ENCODE data around the gene SCGB1A1. TPM values are rescaled to one million over a fixed set of nuclear protein-coding genes. Genes with fewer than 3 reads are reported as not detected.

Gene SCGB1A1
- total RNA-seq, 4 donors from 2014 or later, result not detected

DNA sequence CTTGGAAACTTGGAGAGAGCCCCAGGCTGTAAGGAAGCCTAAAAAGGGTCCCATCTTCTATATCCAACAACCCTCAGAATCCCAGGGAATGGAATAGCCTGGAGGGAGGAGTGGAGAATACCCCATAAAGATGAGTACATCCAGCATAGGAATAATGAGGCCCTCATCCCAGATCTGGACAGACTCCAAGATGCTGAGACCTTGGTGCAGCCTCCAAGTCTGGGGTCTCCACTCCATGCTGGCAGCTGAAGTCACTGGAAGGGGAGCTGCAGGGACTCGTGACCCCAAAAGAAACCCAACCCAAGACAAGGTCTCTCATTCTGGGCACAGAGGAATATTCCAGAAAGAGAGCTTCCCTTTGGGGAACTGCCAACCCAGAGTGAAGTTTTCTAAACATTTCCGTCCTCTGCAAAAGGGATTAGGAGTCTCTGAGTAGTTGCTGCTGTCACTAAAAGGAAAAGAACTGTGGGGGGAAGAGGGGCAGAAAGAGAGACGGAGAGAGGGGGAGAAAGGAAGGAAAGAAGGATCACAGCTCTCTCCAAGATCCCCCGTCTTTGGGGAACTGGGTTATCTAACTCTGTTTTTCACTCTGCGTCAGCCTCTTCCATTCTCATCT lies 589 bp downstream of the SCGB1A1 start:
- H3K27ac ChIP-seq, result peak overlapping the region; percentile 51 to 83 (median 74)
- TF ChIP-seq CTCF (IDR thresholded peaks at IDR 0.05), result no peak
- 9 to 28% methylated on average over 5 of the region's 5 CpGs for WGBS, 2 donors

GRCh38 chr11:62419943-62420342 lies 1.1 kb downstream of the SCGB1A1 start:
- no peaks in the 10 kb centered on the region for H3K27me3 ChIP-seq
- WGBS, 2 donors, result 15 to 19% methylated on average over 1 of the region's 1 CpG
- peak overlapping the region; percentile 51 to 83 (median 74) for H3K27ac ChIP-seq

More for the DNA sequence above, 589 bp downstream of the SCGB1A1 start:
- Histone ChIP-seq H3K9me3 (no peaks in the 10 kb centered on the region), H3K36me3 (no peaks in the 10 kb centered on the region), H3K4me3 (no peak overlapping the region), H3K27me3 (no peaks in the 10 kb centered on the region), H3K4me1 (peaks cover 0 to 23% (median 14%) of the 10 kb centered on the region in 4 donors)
- DNase-seq (ENCODE audit: low spot score in 2 of 2), result no peak

GRCh38 chr11:62420882-62421281 lies 2.0 kb downstream of the SCGB1A1 start:
- Histone ChIP-seq H3K36me3 (no peaks in the 10 kb centered on the region), H3K27ac (peak overlapping the region in 2 of 4 donors; percentile 67 to 80), H3K27me3 (no peaks in the 10 kb centered on the region), H3K9me3 (no peaks in the 10 kb centered on the region), H3K4me1 (peaks cover 0 to 33% (median 18%) of the 10 kb centered on the region in 4 donors), H3K4me3 (no peak overlapping the region)
- WGBS, 2 donors, result 96% methylated on average over 3 of the region's 3 CpGs
- TF ChIP-seq EP300 (IDR thresholded peaks at IDR 0.05) (no peak), POLR2A (IDR thresholded peaks at IDR 0.05) (no peak), CTCF (IDR thresholded peaks at IDR 0.05) (no peak)
- no peak for DNase-seq (ENCODE audit: low spot score in 2 of 2)

More at GRCh38 chr11:62419943-62420342, 1.1 kb downstream of the SCGB1A1 start:
- Histone ChIP-seq H3K9me3 (no peaks in the 10 kb centered on the region), H3K4me3 (no peak overlapping the region), H3K4me1 (peaks cover 0 to 28% (median 15%) of the 10 kb centered on the region in 4 donors), H3K36me3 (no peaks in the 10 kb centered on the region)
- no peak for DNase-seq (ENCODE audit: low spot score in 2 of 2)
- TF ChIP-seq CTCF (IDR thresholded peaks at IDR 0.05), result no peak
- no peak for TF ChIP-seq EP300 (IDR thresholded peaks at IDR 0.05)
- TF ChIP-seq POLR2A (IDR thresholded peaks at IDR 0.05), result no peak

GRCh38 chr11:62421996-62422395 lies 3.2 kb downstream of the SCGB1A1 start:
- no peaks in the 10 kb centered on the region for H3K9me3 ChIP-seq
- no peaks in the 10 kb centered on the region for H3K36me3 ChIP-seq
- no peaks in the 10 kb centered on the region for H3K27me3 ChIP-seq
- WGBS, 2 donors, result 75 to 77% methylated on average over 7 of the region's 7 CpGs
- peaks cover 0 to 42% (median 21%) of the 10 kb centered on the region in 4 donors for H3K4me1 ChIP-seq
- no peak overlapping the region for H3K4me3 ChIP-seq
- H3K27ac ChIP-seq, result peak overlapping the region in 1 of 4 donors; percentile 33
- TF ChIP-seq EP300 (IDR thresholded peaks at IDR 0.05) (no peak), CTCF (IDR thresholded peaks at IDR 0.05) (no peak), POLR2A (IDR thresholded peaks at IDR 0.05) (no peak)
- DNase-seq (ENCODE audit: low spot score in 2 of 2), result no peak

DNA sequence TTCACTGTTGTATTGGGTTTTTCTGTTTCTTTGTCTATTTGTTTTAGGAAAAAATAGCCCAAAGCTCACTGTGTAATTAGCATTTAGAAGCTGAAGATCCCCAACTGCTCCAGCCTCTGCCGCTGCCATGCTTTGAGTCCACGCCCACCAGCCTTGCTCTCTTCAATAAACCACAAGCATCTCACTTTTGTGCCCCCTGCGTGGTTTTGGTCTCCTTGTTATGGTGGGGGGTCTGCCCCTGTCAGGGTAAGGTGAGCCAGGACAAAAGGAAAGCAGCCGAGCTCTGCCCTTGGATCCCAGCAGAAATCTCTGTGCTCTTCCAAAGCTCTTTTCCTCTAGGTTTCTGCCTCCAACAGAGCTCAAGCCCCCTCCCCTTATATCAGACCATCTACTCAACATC lies 4.2 kb downstream of the SCGB1A1 start:
- TF ChIP-seq POLR2A (IDR thresholded peaks at IDR 0.05) (no peak), EP300 (IDR thresholded peaks at IDR 0.05) (no peak), CTCF (IDR thresholded peaks at IDR 0.05) (no peak)
- H3K27me3 ChIP-seq, result no peaks in the 10 kb centered on the region
- no peaks in the 10 kb centered on the region for H3K36me3 ChIP-seq
- H3K4me1 ChIP-seq, result peaks cover 0 to 52% (median 25%) of the 10 kb centered on the region in 4 donors
- 78 to 80% methylated on average over 4 of the region's 4 CpGs for WGBS, 2 donors
- no peak for DNase-seq (ENCODE audit: low spot score in 2 of 2)
- H3K4me3 ChIP-seq, result no peak overlapping the region
- no peaks in the 10 kb centered on the region for H3K9me3 ChIP-seq
- H3K27ac ChIP-seq, result peak overlapping the region in 1 of 4 donors; percentile 48

Measured in tibial nerve (tissue), 4 donors.